Osteoblast (primary cell): Measurements from ENCODE around the gene CUEDC1. TPM values are rescaled to one million over a fixed set of nuclear protein-coding genes. Genes with fewer than 3 reads are reported as not detected.

Source experiments
- DNase-seq: peaks from one replicate; pipeline ENCODE4 v3.0.0; 2011; ENCODE audit warnings: low spot score, mixed read lengths; ENCODE audit not compliant: insufficient read length; ENCODE audit errors: missing footprints
- H2AFZ ChIP-seq: 2 replicates; pipeline ENCODE4 v1.6.0; 2011; ENCODE audit warnings: mild to moderate bottlenecking, low read length
- H3K27ac ChIP-seq: 2 replicates; pipeline ENCODE4 v1.5.1; 2011; ENCODE audit warnings: mild to moderate bottlenecking, low read depth, low read length, moderate library complexity
- H3K27me3 ChIP-seq: 2 replicates; pipeline ENCODE4 v1.6.0; 2012; ENCODE audit warnings: mild to moderate bottlenecking, control low read depth, inconsistent platforms, low read length, moderate library complexity; ENCODE audit not compliant: insufficient read depth
- H3K36me3 ChIP-seq: 2 replicates; pipeline ENCODE4 v1.5.1; 2011; ENCODE audit warnings: mild to moderate bottlenecking, low read length, control low read depth, moderate library complexity; ENCODE audit not compliant: insufficient read depth
- H3K4me1 ChIP-seq: 2 replicates; pipeline ENCODE4 v1.5.1; 2011; ENCODE audit warnings: mild to moderate bottlenecking, low read length, control low read depth, moderate library complexity; ENCODE audit not compliant: insufficient read depth
- H3K4me2 ChIP-seq: 2 replicates; pipeline ENCODE4 v1.6.0; 2011; ENCODE audit warnings: mild to moderate bottlenecking, low read length; ENCODE audit not compliant: insufficient read depth
- H3K4me3 ChIP-seq: fragments of 200-600 bp; sonication (generic); 3 replicates; pipeline ENCODE4 v1.5.1; 2012; ENCODE audit warnings: mild to moderate bottlenecking, low read length, inconsistent platforms; ENCODE audit not compliant: insufficient read depth
- H3K79me2 ChIP-seq: 2 replicates; pipeline ENCODE4 v1.6.0; 2012; ENCODE audit warnings: mild to moderate bottlenecking, low read length, control low read depth, inconsistent platforms; ENCODE audit not compliant: insufficient read depth
- H3K9me3 ChIP-seq: 2 replicates; pipeline ENCODE4 v1.5.1; 2011; ENCODE audit warnings: low read depth, low read length, control low read depth
- H4K20me1 ChIP-seq: 2 replicates; pipeline ENCODE4 v1.6.0; 2012; ENCODE audit warnings: mild to moderate bottlenecking, low read length, control low read depth; ENCODE audit not compliant: insufficient read depth
- total RNA-seq: library from RNA; depleted of rRNA; stranded (reverse); fragments of >200 nt; gene quantifications from 2 replicates; pipeline ENCODE4 v1.2.3, GENCODE V29; 2012
- TF ChIP-seq, protein P1 (sequence below): IDR thresholded peaks from 2 replicates; pipeline ENCODE4 v1.5.1; 2011; ENCODE audit warnings: mild to moderate bottlenecking, low read depth, low read length, moderate library complexity; ENCODE audit errors: extremely low read depth

Gene CUEDC1
- total RNA-seq, 1 donor = 21.0 TPM

DNA sequence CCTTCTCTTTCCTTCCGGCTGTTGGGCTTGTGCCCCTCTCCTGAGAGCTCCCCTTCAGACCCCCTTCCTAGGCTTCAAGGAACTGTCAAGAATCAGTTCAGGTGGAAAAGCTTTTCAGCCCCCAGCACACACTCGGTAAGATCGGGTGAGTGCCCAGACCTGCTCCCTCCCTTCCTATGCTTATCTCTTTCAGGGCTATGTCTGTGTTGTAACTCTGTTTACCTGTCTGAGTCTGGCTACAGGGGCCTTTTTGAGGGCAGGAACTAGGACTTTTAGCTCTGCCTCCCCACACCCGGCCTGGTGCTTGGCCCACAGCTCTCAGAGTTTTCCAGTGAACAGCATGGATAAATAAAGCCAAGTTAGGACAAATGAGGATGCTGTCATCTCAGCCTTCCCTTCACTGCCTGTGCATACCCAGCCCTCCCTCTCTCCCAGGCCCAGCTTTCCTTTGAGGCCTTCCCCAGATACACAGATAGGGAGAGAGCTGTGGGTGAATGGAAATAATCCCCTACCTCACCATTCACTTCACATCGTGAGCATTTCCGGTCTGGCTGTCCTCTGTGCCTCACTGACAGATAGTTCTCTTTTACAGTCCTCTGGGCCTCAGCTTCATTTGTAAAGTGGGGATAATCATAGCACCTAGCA, 99.7 kb downstream of the CUEDC1 start:
- H3K4me3 ChIP-seq = no peak overlapping the region
- H3K36me3 ChIP-seq = no peaks in the 10 kb centered on the region
- peaks cover 25% of the 10 kb centered on the region for H3K4me1 ChIP-seq
- peak; percentile 68 for DNase-seq
- H4K20me1 ChIP-seq = no peaks in the 10 kb centered on the region
- no peak overlapping the region for H2AFZ ChIP-seq
- H3K79me2 ChIP-seq = no peaks in the 10 kb centered on the region
- H3K9me3 ChIP-seq = no peaks in the 10 kb centered on the region
- TF ChIP-seq, protein P1, sequence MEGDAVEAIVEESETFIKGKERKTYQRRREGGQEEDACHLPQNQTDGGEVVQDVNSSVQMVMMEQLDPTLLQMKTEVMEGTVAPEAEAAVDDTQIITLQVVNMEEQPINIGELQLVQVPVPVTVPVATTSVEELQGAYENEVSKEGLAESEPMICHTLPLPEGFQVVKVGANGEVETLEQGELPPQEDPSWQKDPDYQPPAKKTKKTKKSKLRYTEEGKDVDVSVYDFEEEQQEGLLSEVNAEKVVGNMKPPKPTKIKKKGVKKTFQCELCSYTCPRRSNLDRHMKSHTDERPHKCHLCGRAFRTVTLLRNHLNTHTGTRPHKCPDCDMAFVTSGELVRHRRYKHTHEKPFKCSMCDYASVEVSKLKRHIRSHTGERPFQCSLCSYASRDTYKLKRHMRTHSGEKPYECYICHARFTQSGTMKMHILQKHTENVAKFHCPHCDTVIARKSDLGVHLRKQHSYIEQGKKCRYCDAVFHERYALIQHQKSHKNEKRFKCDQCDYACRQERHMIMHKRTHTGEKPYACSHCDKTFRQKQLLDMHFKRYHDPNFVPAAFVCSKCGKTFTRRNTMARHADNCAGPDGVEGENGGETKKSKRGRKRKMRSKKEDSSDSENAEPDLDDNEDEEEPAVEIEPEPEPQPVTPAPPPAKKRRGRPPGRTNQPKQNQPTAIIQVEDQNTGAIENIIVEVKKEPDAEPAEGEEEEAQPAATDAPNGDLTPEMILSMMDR = no peak
- H3K4me2 ChIP-seq = no peak overlapping the region
- no peak overlapping the region for H3K27ac ChIP-seq
- no peaks in the 10 kb centered on the region for H3K27me3 ChIP-seq

DNA sequence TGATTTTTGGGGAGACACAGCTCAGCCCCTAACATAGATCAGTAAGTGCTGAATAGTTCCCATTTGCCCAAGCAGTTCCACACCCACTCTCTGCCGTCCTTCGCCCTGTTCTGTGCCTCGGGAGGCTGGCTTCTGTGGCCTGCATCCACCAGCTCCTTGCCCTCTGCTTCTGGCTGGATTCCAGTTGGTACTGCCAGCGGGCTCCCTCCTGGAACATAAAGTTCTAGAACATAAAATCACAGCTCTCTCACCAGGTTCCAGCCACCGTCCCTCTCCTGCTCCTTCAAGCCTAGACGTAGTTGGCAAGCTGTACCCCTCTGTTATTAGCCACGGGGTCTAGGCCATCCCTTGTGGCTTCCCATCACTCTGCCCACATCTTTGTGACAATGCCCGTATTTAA, 101.5 kb downstream of the CUEDC1 start:
- H4K20me1 ChIP-seq = no peaks in the 10 kb centered on the region
- H3K36me3 ChIP-seq = peaks cover 3% of the 10 kb centered on the region
- peaks cover 12% of the 10 kb centered on the region for H3K79me2 ChIP-seq
- no peak overlapping the region for H3K4me2 ChIP-seq
- DNase-seq = peak; percentile 48
- H3K27me3 ChIP-seq = no peaks in the 10 kb centered on the region
- no peak overlapping the region for H3K4me3 ChIP-seq
- H3K27ac ChIP-seq = no peak overlapping the region
- TF ChIP-seq, protein P1 = no peak
- H3K9me3 ChIP-seq = no peaks in the 10 kb centered on the region
- no peak overlapping the region for H2AFZ ChIP-seq
- H3K4me1 ChIP-seq = peaks cover 23% of the 10 kb centered on the region

- Histone ChIP-seq H3K4me2 (no peak overlapping the region), H4K20me1 (no peaks in the 10 kb centered on the region), H3K4me1 (peaks cover 20% of the 10 kb centered on the region), H3K4me3 (no peak overlapping the region), H3K27me3 (no peaks in the 10 kb centered on the region), H2AFZ (no peak overlapping the region), H3K9me3 (no peaks in the 10 kb centered on the region), H3K36me3 (peaks cover 7% of the 10 kb centered on the region), H3K27ac (no peak overlapping the region), H3K79me2 (peaks cover 18% of the 10 kb centered on the region)
- DNase-seq = no peak
- TF ChIP-seq, protein P1 = no peak
Observed at GRCh38 chr17:57852955-57853328, 102.3 kb downstream of the CUEDC1 start.

DNA sequence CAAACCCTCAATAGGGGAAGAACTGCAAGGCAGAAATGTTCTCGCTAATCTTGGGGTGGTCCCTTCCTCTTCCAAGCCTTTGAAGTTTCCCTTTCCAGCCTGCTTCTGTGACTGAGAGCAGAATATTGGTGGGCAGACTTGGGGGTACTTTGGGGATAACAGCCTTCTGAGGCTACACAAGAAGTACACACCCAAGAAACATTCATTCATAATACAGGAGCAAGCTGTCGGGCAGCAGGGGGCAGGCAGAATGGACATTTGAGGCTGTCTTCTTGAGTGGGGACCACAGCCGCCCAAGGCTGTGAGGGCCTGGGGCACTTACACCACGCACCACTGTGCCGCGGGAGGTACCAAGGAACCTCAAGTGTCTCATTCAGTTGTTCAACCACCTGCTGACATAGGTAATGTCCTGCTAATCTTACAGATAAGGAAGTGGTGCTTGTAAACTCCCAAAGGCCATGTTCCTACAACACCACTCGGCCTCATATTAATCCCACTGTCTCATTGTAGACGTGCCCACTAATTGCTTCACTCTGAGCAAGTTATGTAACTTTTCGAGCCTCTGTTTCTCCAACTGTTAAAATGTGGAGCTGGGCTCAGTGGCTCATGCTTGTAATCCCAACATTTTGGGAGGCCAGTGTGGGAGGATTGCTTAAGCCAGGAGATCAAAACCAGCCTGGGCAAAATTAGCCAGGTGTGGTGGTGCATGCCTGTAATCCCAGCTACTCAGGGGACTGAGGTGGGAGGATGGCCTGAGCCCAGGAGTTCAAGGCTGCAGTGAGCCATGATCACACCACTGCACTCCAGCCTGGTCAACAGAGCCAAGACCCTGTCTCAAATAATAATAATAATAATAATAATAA, 102.9 kb downstream of the CUEDC1 start:
- no peak overlapping the region for H3K4me3 ChIP-seq
- H3K79me2 ChIP-seq = peaks cover 23% of the 10 kb centered on the region
- DNase-seq = no peak
- H3K4me1 ChIP-seq = peaks cover 20% of the 10 kb centered on the region
- no peaks in the 10 kb centered on the region for H4K20me1 ChIP-seq
- H3K27me3 ChIP-seq = no peaks in the 10 kb centered on the region
- H2AFZ ChIP-seq = peak overlapping the region; percentile 15
- peaks cover 10% of the 10 kb centered on the region for H3K36me3 ChIP-seq
- no peak overlapping the region for H3K27ac ChIP-seq
- H3K4me2 ChIP-seq = no peak overlapping the region
- H3K9me3 ChIP-seq = no peaks in the 10 kb centered on the region
- TF ChIP-seq, protein P1 = no peak
